ENCODE measurements around the gene CHGA. TPM values are rescaled to one million over a fixed set of nuclear protein-coding genes. Genes with fewer than 3 reads are reported as not detected.
A peak's percentile ranks its signal among the peaks of the same experiment; 100 is the strongest.

CHGA gene
- total RNA-seq, 2 donors from 2014 or later: not detected

DNA sequence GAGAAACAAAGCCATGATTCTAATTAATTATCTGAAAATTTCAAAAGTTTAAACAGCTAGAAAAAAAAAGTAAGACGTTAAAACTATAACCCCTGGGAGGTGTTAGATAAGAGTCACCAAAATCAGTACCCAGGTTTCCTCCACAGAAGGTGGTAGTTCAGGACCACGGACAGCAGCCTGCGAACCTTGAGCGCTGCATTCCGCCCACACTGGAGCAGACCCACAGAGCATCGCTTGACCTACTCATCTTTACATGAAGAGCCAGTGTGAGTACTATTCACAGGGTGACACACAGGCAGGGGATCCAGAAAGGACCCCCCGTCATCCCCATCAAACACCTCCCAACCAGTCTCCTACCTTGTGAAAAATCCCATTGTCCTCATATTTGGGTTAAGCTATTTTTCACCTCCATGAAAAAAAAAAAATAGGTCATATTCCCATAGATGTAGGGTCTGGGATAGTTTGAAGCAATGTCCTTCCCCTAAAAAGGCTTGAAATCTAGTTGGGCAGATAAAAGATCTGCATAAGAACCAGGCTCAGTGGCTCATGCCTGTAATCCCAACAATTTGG, 8.8 kb upstream of the CHGA start:
- peaks cover 0 to 2% of the 10 kb centered on the region in 2 donors for H3K9me3 Mint-ChIP-seq
- ATAC-seq (replicated peaks in 1 of 2): no peak
- DNase-seq: peak; percentile 40 to 45
- H3K4me3 Mint-ChIP-seq: no peak overlapping the region
- H3K27me3 Mint-ChIP-seq (ENCODE audit: low read depth): peaks cover 12% of the 10 kb centered on the region
- H3K4me1 Mint-ChIP-seq (ENCODE audit: low read depth): no peaks in the 10 kb centered on the region
- no peak overlapping the region for H3K27ac Mint-ChIP-seq
- peaks cover 0 to 2% of the 10 kb centered on the region in 2 donors for H3K36me3 Mint-ChIP-seq (ENCODE audit: insufficient read depth in 2 of 2)

DNA sequence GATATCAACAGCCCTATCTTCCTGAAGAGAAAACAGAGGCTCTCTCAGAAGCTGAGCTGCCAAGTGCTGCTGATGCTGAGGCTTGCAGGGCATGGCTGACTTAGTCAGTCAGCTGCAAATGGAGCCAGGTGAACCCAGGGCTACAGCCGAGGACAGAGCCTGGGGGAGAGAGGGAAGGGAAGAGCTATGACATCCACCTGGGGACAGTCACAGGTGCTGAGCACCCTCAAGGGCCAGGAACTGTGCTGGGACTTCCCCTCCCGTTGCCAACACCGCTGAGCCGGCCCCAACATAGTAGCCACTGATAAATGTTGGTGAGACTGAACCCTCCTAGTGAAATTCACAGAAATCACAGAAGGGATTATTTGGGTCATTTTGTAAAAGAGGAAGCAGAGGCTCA, 6.7 kb upstream of the CHGA start:
- Mint-ChIP-seq H3K4me1 (ENCODE audit: low read depth) (no peaks in the 10 kb centered on the region), H3K27me3 (ENCODE audit: low read depth) (peaks cover 16% of the 10 kb centered on the region), H3K27ac (no peak overlapping the region), H3K36me3 (ENCODE audit: insufficient read depth in 2 of 2) (no peaks in the 10 kb centered on the region), H3K9me3 (peaks cover 0 to 2% of the 10 kb centered on the region in 2 donors), H3K4me3 (no peak overlapping the region)
- no peak for ATAC-seq (replicated peaks in 1 of 2)
- DNase-seq: no peak

DNA sequence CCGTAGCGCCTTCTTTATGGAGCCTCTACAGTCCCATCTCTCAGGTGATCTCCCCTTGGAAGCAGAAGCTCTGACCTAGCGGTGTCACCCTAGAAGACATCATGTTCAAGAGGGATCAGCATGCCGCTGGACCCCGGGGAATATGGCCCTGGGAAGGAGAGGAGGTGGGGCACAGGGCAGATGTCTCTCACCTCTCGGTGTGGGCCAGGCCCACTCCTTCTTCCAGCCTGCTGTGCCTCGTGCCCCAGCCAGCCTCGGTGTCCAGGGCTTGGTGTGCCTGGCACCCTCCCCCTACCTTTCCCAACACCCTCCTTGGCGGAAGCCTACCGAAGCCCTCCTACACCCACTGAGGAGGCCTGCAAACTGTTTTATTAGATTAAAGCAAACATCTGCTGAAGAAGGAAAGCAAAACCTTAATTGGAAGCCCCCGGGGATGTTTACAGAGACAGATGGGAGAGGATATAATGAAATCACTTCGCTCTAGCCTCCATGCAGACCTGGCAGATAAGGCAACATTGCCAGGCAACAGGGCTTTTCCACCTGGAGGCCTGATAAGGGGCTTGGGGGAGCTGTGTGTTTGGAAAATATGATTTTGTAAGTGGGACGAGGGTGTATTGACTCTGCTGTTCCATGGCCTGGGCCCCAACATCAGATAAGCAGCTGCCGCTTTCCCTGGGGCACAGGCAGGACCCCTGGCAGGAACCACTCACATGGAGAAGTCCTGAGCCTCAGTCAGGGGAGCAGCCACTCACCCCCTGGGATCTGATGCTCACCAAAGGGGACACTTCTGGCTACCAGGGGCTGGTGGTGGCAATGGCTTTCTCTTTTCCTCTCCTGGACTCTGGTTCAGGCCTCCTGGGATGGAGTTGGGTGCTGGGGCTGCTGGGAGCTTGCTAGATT, 5.7 kb upstream of the CHGA start:
- Mint-ChIP-seq H3K27me3 (ENCODE audit: low read depth) (peaks cover 27% of the 10 kb centered on the region), H3K36me3 (ENCODE audit: insufficient read depth in 2 of 2) (no peaks in the 10 kb centered on the region), H3K4me3 (no peak overlapping the region), H3K4me1 (ENCODE audit: low read depth) (no peaks in the 10 kb centered on the region), H3K9me3 (peaks cover 0 to 2% of the 10 kb centered on the region in 2 donors), H3K27ac (no peak overlapping the region)
- ATAC-seq (replicated peaks in 1 of 2): no peak
- DNase-seq: no peak

DNA sequence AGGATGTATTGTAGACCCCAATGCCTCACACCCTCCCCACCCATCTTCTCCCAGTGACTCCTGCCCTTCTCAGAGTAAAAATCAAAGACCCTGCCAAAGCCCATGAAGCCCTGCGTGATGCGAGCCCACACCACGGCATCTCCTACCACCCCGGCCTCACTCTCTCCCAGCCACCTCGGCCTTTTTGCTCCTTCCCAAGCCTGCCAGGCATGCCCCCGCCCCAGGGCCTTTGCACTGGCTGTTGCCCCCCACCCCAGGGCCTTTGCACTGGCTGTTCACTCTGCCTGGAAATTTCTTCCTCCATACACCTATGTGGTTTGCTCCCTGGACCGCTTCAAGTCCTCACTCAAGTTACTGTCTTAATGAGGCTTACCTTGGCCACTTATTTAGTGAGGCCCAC, 5.0 kb upstream of the CHGA start:
- DNase-seq (no peak), ATAC-seq (replicated peaks in 1 of 2) (no peak)
- peaks cover 32% of the 10 kb centered on the region for H3K27me3 Mint-ChIP-seq (ENCODE audit: low read depth)
- peaks cover 0 to 3% of the 10 kb centered on the region in 2 donors for H3K36me3 Mint-ChIP-seq (ENCODE audit: insufficient read depth in 2 of 2)
- H3K4me1 Mint-ChIP-seq (ENCODE audit: low read depth): peaks cover 5% of the 10 kb centered on the region
- no peak overlapping the region for H3K4me3 Mint-ChIP-seq
- no peak overlapping the region for H3K27ac Mint-ChIP-seq
- peaks cover 0 to 2% of the 10 kb centered on the region in 2 donors for H3K9me3 Mint-ChIP-seq

DNA sequence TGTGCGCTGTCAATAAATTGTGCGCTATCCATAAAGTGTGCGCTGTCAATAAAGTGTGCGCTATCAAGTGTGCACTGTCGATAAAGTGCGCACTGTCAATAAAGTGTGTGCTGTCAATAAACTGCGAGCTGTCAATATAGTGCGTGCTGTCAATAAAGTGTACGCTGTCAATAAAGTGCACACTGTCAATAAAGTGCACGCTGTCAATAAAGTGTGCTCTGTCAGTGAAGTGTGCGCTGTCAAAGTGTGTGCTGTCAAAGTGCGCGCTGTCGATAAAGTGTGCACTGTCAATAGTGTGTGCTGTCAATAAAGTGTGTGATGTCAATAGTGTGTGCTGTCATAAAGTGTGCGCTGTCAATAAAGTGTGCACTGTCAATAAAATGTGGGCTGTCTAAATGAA, 2.9 kb upstream of the CHGA start:
- no peak overlapping the region for H3K4me3 Mint-ChIP-seq
- H3K9me3 Mint-ChIP-seq: no peaks in the 10 kb centered on the region
- DNase-seq (no peak), ATAC-seq (replicated peaks in 1 of 2) (no peak)
- H3K27me3 Mint-ChIP-seq (ENCODE audit: low read depth): peaks cover 34% of the 10 kb centered on the region
- peaks cover 5% of the 10 kb centered on the region for H3K4me1 Mint-ChIP-seq (ENCODE audit: low read depth)
- H3K36me3 Mint-ChIP-seq (ENCODE audit: insufficient read depth in 2 of 2): peaks cover 0 to 3% of the 10 kb centered on the region in 2 donors
- no peak overlapping the region for H3K27ac Mint-ChIP-seq

DNA sequence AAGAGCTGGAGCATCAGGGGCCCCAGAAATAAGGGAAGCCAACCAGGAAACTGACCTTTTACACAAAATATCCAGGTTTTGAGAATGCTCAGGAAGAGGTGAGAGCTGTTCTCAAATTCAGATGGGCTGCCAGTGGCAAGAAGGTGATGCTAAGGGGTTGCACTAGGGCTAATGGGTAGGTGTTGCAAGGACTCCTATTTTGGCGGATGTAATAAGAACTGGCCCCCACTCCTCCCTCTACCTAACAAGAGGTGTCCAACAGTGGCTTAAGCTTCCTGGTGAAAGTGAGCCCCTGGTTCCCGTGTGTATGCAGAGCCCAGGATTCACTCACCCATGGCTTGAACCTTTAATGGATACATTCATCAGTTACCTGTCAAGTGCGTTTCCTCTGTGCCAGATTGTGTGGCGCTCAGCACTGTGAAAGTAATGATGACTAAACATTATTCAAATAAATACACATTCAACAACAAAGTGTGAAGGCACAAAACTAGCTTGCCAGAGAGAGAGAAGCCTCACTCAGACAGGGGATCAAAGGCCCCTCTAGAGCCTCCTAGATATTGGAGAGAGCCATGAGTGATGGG, 705 bp upstream of the CHGA start:
- Mint-ChIP-seq H3K4me3 (peak overlapping the region in 1 of 2 donors; percentile 45), H3K4me1 (ENCODE audit: low read depth) (peaks cover 5% of the 10 kb centered on the region), H3K27me3 (ENCODE audit: low read depth) (peaks cover 34% of the 10 kb centered on the region), H3K27ac (no peak overlapping the region), H3K9me3 (no peaks in the 10 kb centered on the region), H3K36me3 (ENCODE audit: insufficient read depth in 2 of 2) (peaks cover 0 to 3% of the 10 kb centered on the region in 2 donors)
- ATAC-seq (replicated peaks in 1 of 2): no peak
- DNase-seq: no peak

DNA sequence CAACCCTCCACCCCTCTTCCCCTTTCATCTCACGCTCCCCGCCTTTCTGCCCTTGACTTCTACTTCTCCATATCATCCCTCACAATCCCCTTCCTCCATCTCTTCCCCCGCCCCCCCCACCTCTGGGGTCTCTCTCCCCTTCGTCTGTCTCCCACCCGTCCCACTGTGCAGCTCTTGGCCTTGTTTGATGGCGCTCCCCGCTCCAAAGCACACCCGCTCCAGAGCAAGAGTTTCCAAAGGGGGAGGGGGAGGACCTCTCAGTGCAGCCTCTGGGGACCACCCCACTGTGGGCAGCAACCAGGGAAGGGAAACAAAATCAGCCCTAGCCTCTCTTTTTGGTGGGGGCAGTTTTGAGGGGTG, 774 bp downstream of the CHGA start:
- Mint-ChIP-seq H3K4me1 (ENCODE audit: low read depth) (peaks cover 5% of the 10 kb centered on the region), H3K27me3 (ENCODE audit: low read depth) (peaks cover 34% of the 10 kb centered on the region), H3K4me3 (no peak overlapping the region), H3K9me3 (no peaks in the 10 kb centered on the region), H3K36me3 (ENCODE audit: insufficient read depth in 2 of 2) (peaks cover 0 to 3% of the 10 kb centered on the region in 2 donors), H3K27ac (no peak overlapping the region)
- no peak for DNase-seq
- no peak for ATAC-seq (replicated peaks in 1 of 2)

DNA sequence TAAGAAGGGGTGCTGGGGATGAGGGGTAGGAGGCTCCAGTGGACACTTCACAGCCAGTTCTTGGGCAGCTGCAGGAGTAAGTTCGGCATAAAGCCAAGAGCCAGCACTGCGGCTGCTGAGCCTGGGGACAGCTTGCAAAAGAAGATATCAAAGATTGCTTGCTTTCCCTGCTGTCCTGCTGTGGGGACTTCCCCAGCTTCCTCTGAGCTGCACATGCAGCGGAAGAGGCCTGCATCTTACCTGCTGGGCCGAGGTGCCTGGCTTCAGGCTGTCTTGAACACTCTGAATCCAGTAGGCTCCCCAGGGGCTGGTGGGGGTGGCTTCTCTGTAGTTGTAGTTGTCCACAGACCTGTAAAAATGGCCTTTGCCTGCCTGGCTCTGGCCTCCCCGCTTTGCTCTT, 1.3 kb downstream of the CHGA start:
- Mint-ChIP-seq H3K27ac (no peak overlapping the region), H3K27me3 (ENCODE audit: low read depth) (peaks cover 34% of the 10 kb centered on the region), H3K4me3 (no peak overlapping the region), H3K4me1 (ENCODE audit: low read depth) (peaks cover 5% of the 10 kb centered on the region), H3K36me3 (ENCODE audit: insufficient read depth in 2 of 2) (peaks cover 0 to 3% of the 10 kb centered on the region in 2 donors), H3K9me3 (no peaks in the 10 kb centered on the region)
- no peak for DNase-seq
- no peak for ATAC-seq (replicated peaks in 1 of 2)

DNA sequence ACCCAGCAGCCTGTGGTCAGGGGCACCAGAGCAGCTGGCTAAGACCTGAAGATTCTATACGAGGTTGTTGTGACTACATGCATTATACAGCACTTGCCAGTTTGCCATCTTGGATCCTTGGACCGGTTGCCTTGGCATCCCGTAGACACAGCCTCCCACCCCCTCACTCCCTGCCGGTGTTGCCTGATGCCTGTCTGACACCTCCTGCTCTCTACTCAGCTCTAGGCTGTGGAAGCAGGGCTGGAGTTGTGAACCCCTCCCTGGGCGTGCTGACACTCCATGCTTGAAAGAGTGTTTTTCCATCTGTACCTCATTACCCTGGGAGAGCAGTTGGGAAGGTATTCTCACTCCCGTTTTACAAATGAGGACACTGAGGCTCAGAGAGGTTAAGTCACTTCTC, 2.5 kb downstream of the CHGA start:
- Mint-ChIP-seq H3K36me3 (ENCODE audit: insufficient read depth in 2 of 2) (peaks cover 0 to 3% of the 10 kb centered on the region in 2 donors), H3K4me1 (ENCODE audit: low read depth) (peaks cover 5% of the 10 kb centered on the region), H3K27me3 (ENCODE audit: low read depth) (peaks cover 34% of the 10 kb centered on the region), H3K27ac (no peak overlapping the region), H3K9me3 (no peaks in the 10 kb centered on the region), H3K4me3 (no peak overlapping the region)
- ATAC-seq (replicated peaks in 1 of 2) (no peak), DNase-seq (no peak)

DNA sequence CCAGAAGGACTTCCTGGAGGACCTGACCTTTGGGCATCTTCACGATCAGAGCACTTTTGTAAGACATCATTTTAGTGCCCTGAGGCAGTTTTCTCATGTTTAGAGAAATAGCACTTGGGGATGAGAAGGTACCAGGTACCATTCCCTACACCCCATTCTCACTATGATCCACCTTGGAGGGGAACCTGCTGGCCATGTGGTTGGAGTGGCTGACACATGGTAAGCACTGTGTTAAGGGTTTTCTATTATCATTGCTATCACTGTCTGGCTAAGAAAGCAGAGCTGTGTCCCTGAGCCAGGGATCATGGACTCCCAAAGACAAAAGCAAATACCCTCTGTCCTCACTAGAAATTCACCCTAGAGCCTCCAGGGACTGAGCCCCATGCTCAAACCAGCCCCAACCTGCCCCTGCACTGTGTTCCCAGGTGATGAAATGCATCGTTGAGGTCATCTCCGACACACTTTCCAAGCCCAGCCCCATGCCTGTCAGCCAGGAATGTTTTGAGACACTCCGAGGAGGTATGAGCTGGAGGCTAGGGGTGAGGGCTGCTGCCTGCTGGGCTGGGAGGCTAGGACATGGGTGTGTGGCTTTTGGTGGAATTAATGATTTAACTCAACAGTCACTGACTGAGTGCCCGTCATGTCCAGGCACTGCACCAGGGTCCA, 3.4 kb downstream of the CHGA start:
- no peak for DNase-seq
- no peak overlapping the region for H3K27ac Mint-ChIP-seq
- no peak for ATAC-seq (replicated peaks in 1 of 2)
- H3K9me3 Mint-ChIP-seq: no peaks in the 10 kb centered on the region
- no peak overlapping the region for H3K4me3 Mint-ChIP-seq
- peaks cover 29% of the 10 kb centered on the region for H3K27me3 Mint-ChIP-seq (ENCODE audit: low read depth)
- H3K4me1 Mint-ChIP-seq (ENCODE audit: low read depth): peaks cover 5% of the 10 kb centered on the region
- H3K36me3 Mint-ChIP-seq (ENCODE audit: insufficient read depth in 2 of 2): peaks cover 0 to 3% of the 10 kb centered on the region in 2 donors

DNA sequence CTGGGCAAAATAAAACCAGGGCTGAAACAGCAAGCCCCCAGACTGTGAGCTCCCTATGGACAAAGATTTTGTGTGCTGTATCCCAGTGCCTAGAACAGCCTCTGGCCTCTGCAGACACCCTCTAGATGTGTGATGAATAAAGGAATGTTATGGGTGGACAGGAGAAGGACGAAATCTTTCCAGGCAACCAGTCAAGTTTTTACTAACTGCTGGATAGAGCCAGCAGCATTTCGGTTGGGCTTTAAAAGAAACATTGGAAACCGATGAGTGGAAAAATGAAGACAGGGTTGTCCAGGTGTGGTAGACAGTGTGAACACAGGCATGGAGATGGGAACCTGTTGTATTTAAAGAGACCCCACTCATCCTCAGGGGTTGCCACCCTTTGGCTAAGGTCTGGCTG, 4.0 kb downstream of the CHGA start:
- H3K9me3 Mint-ChIP-seq: no peaks in the 10 kb centered on the region
- no peak for ATAC-seq (replicated peaks in 1 of 2)
- H3K36me3 Mint-ChIP-seq (ENCODE audit: insufficient read depth in 2 of 2): peaks cover 0 to 3% of the 10 kb centered on the region in 2 donors
- peaks cover 5% of the 10 kb centered on the region for H3K4me1 Mint-ChIP-seq (ENCODE audit: low read depth)
- H3K27me3 Mint-ChIP-seq (ENCODE audit: low read depth): peaks cover 23% of the 10 kb centered on the region
- H3K4me3 Mint-ChIP-seq: no peak overlapping the region
- no peak overlapping the region for H3K27ac Mint-ChIP-seq
- no peak for DNase-seq

DNA sequence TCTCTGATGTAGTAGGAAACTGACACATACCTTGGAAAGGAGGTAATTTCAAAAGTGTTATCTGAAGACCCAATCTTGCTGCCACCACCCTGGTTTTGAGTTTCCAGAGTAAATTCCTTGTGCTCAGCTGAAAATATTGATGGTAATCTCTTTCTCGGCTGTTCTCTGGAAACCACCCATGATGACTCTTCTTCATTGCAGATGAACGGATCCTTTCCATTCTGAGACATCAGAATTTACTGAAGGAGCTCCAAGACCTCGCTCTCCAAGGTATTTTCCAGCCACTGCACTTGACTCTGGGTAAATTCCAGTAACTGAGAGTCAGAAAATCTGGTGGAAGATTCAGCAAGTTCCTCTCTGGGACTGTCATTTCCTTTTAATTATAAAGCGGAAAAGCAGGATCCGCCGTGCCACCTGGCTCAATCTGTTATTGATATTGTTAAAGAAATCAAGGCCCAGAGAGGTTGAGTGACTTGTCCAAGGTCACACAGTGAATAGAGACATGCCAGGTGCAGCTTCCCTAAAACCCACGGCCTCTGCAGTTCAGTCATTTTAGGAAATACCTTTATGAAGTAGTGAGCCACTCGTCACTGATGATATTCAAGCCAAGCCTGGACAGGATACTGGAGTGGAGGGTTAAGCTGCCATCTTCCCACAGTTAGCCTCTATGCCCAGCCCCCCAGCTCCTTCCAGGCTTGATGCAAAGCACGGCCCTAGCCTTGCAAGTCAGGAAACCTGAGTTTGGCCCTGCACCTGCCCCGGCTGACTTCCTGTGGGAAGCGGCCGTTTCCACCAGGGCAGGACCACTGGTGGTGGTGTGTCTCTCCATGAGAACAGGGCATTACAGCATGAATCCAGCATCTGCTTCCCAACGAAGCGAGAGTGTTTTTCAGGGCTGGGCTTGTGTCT, 4.7 kb downstream of the CHGA start:
- Mint-ChIP-seq H3K27me3 (ENCODE audit: low read depth) (peaks cover 16% of the 10 kb centered on the region), H3K27ac (no peak overlapping the region), H3K36me3 (ENCODE audit: insufficient read depth in 2 of 2) (peaks cover 0 to under 1% of the 10 kb centered on the region in 2 donors), H3K9me3 (no peaks in the 10 kb centered on the region), H3K4me3 (no peak overlapping the region), H3K4me1 (ENCODE audit: low read depth) (peaks cover 2% of the 10 kb centered on the region)
- ATAC-seq (replicated peaks in 1 of 2) (no peak), DNase-seq (no peak)
